IMR-90 (cell line): Measurements from ENCODE around the gene CPEB2.

Experiments used
- BHLHE40 ChIP-seq: fragments of 150-350 bp; IDR thresholded peaks from 2 replicates; pipeline ENCODE4 v1.6.1; 2016; ENCODE audit warnings: mild to moderate bottlenecking, low read depth, low read length
- CEBPB ChIP-seq: IDR thresholded peaks from 2 replicates; pipeline ENCODE4 v1.6.1; 2012; ENCODE audit warnings: low read depth, low read length, improper control_type of control experiment
- CTCF ChIP-seq: conservative IDR thresholded peaks from 2 replicates; pipeline ENCODE4 v1.5.1; 2012; ENCODE audit warnings: mild to moderate bottlenecking, low read depth, low read length, improper control_type of control experiment
- MAZ ChIP-seq: IDR thresholded peaks from 2 replicates; pipeline ENCODE4 v1.6.1; 2012; ENCODE audit warnings: low read depth, mild to moderate bottlenecking, low read length, improper control_type of control experiment, moderate library complexity, borderline replicate concordance
- POLR2A ChIP-seq: IDR thresholded peaks from 2 replicates; pipeline ENCODE4 v1.6.1; 2012; ENCODE audit warnings: mild to moderate bottlenecking, low read depth, low read length
- RAD21 ChIP-seq: IDR thresholded peaks from 2 replicates; pipeline ENCODE4 v1.6.1; 2012; ENCODE audit warnings: low read length, improper control_type of control experiment
- RFX5 ChIP-seq: IDR thresholded peaks from 2 replicates; pipeline ENCODE4 v1.8.0; 2012; ENCODE audit warnings: low read depth, mild to moderate bottlenecking, low read length, moderate library complexity
- USF2 ChIP-seq: fragments of 150-350 bp; IDR thresholded peaks from 2 replicates; pipeline ENCODE4 v1.6.1; 2017; ENCODE audit warnings: mild to moderate bottlenecking, antibody characterized with exemption, low read length, low read depth
- TF ChIP-seq, protein P1 (sequence below): fragments of 150-350 bp; IDR thresholded peaks from 2 replicates; pipeline ENCODE4 v1.6.1; 2016; ENCODE audit warnings: low read depth, mild to moderate bottlenecking, low read length, moderate library complexity, borderline replicate concordance

DNA sequence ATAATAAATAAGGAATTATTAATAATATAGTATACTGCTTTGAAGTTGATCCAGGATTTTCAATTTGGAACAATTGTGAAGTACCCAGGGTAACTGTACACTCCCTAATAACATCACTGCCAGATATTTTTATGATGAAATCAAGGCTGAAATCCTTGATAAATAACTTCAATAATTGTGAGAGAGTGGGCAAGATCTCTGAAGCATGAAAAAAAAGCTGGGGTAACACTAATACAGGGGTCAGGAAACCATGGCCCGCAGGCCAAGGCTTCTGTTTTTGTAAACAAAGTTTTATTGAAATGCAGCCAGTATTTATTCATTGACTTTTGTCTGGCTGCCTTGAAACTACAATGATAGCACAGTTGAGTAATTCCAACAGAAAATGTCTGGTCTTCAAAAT, 41.6 kb downstream of the CPEB2 start:
- TF ChIP-seq CTCF (no peak), POLR2A (no peak), RAD21 (no peak), MAZ (no peak), RFX5 (no peak), CEBPB (no peak), USF2 (no peak), BHLHE40 (no peak)
- TF ChIP-seq, protein P1, sequence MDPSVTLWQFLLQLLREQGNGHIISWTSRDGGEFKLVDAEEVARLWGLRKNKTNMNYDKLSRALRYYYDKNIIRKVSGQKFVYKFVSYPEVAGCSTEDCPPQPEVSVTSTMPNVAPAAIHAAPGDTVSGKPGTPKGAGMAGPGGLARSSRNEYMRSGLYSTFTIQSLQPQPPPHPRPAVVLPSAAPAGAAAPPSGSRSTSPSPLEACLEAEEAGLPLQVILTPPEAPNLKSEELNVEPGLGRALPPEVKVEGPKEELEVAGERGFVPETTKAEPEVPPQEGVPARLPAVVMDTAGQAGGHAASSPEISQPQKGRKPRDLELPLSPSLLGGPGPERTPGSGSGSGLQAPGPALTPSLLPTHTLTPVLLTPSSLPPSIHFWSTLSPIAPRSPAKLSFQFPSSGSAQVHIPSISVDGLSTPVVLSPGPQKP, result no peak
